Activated CD4-positive, alpha-beta T cell treated with anti-CD3 and anti-CD28 coated beads for 36 hours (primary cell): Measurements from ENCODE around the gene CCDC71L. TPM values are rescaled to one million over a fixed set of nuclear protein-coding genes. Genes with fewer than 3 reads are reported as not detected.

Source experiments
- ATAC-seq: fragments of 200-7000 bp; cut with Tn5 transposase; one replicate; pipeline ENCODE4 v1.10.0; 2021; ENCODE audit warnings: mild to moderate bottlenecking, moderate library complexity
- CTCF ChIA-PET: fragments of 350-600 bp; sonication (Branson Sonifier 250); formaldehyde crosslinking; loops from one replicate; lab custom pipeline; 2021; ENCODE audit warnings: antibody characterized with exemption; lab: Charles Lee
- POLR2A ChIA-PET: fragments of 350-600 bp; sonication (Branson Sonifier 250); formaldehyde crosslinking; loops from one replicate; lab custom pipeline; 2021; ENCODE audit warnings: antibody characterized with exemption, inconsistent platforms; lab: Charles Lee
- DNase-seq: peaks from one replicate; pipeline ENCODE4 v3.0.0-alpha.2; 2020
- H3K27ac Mint-ChIP-seq: one replicate; pipeline ENCODE4 v1.8.0; 2021; ENCODE audit warnings: mixed read lengths
- H3K27me3 Mint-ChIP-seq: one replicate; pipeline ENCODE4 v1.8.0; 2021; ENCODE audit warnings: mixed read lengths
- H3K36me3 Mint-ChIP-seq: one replicate; pipeline ENCODE4 v1.8.0; 2021; ENCODE audit warnings: low read depth, mixed read lengths
- H3K4me1 Mint-ChIP-seq: one replicate; pipeline ENCODE4 v1.8.0; 2021; ENCODE audit warnings: mixed read lengths
- H3K4me3 Mint-ChIP-seq: one replicate; pipeline ENCODE4 v1.8.0; 2021; ENCODE audit warnings: mild to moderate bottlenecking, moderate library complexity, mixed read lengths
- H3K9me3 Mint-ChIP-seq: one replicate; pipeline ENCODE4 v1.8.0; 2021; ENCODE audit warnings: low read depth, mixed read lengths
- intact Hi-C, 2 experiments: fragments of 100-400 bp; cut with DNase I in 1 of 2; cut with micrococcal nuclease in 1 of 2; formaldehyde crosslinking; loops; one replicate each; pipeline versions ENCODE4 v1.14.2 to v1.15.1; 2022 to 2024; cut with DNase I, micrococcal nuclease
- total RNA-seq, 2 experiments: library from RNA; stranded (reverse); gene quantifications; one replicate each; pipeline ENCODE4 v1.2.3, GENCODE V29; 2021

CCDC71L gene
- total RNA-seq, 2 experiments from 2014 or later, result 16.0 to 18.6 TPM

GRCh38 chr7:106640368-106641141, 20.4 kb downstream of the CCDC71L start:
- Mint-ChIP-seq H3K36me3 (no peaks in the 10 kb centered on the region), H3K27me3 (peaks cover 3% of the 10 kb centered on the region), H3K4me3 (no peak overlapping the region), H3K27ac (no peak overlapping the region), H3K4me1 (no peaks in the 10 kb centered on the region), H3K9me3 (no peaks in the 10 kb centered on the region)
- intact Hi-C loops, result no loop called here
- ChIA-PET CTCF (interaction anchor here (0.6 to 1.7 kb wide), 7 partner anchors 12 to 146 kb away, joined by 3 to 4 read pairs (median 3); no protein-coding TSS in a partner anchor), POLR2A (no interaction called here)
- DNase-seq, result no peak
- ATAC-seq, result no peak

- Mint-ChIP-seq H3K27ac (no peak overlapping the region), H3K4me3 (no peak overlapping the region), H3K27me3 (peaks cover 8% of the 10 kb centered on the region), H3K4me1 (no peaks in the 10 kb centered on the region), H3K36me3 (no peaks in the 10 kb centered on the region), H3K9me3 (no peaks in the 10 kb centered on the region)
- DNase-seq (no peak), ATAC-seq (no peak)
- POLR2A ChIA-PET, result no interaction called here
- intact Hi-C loops, result no loop called here
- CTCF ChIA-PET, result interaction anchor here (0.6 to 1.7 kb wide), 6 partner anchors 12 to 177 kb away, joined by 3 to 4 read pairs (median 4); no protein-coding TSS in a partner anchor
Measured at GRCh38 chr7:106639476-106640334, 21.3 kb downstream of the CCDC71L start.

- ATAC-seq (no peak), DNase-seq (no peak)
- Mint-ChIP-seq H3K27ac (no peak overlapping the region), H3K36me3 (no peaks in the 10 kb centered on the region), H3K4me3 (no peak overlapping the region), H3K27me3 (peaks cover 10% of the 10 kb centered on the region), H3K4me1 (no peaks in the 10 kb centered on the region), H3K9me3 (no peaks in the 10 kb centered on the region)
- intact Hi-C loops, result no loop called here
- POLR2A ChIA-PET, result no interaction called here
- CTCF ChIA-PET, result no interaction called here
Measured at GRCh38 chr7:106635411-106635810, 25.5 kb downstream of the CCDC71L start.

- Mint-ChIP-seq H3K4me1 (no peaks in the 10 kb centered on the region), H3K27ac (no peak overlapping the region), H3K4me3 (no peak overlapping the region), H3K27me3 (peaks cover 10% of the 10 kb centered on the region), H3K9me3 (no peaks in the 10 kb centered on the region), H3K36me3 (no peaks in the 10 kb centered on the region)
- intact Hi-C loops, result no loop called here
- POLR2A ChIA-PET, result no interaction called here
- DNase-seq (no peak), ATAC-seq (no peak)
- CTCF ChIA-PET, result no interaction called here
Measured at GRCh38 chr7:106634958-106635357, 26.0 kb downstream of the CCDC71L start.

GRCh38 chr7:106630648-106631047, 30.3 kb downstream of the CCDC71L start:
- CTCF ChIA-PET, result no interaction called here
- Mint-ChIP-seq H3K4me1 (no peaks in the 10 kb centered on the region), H3K9me3 (no peaks in the 10 kb centered on the region), H3K4me3 (no peak overlapping the region), H3K36me3 (no peaks in the 10 kb centered on the region), H3K27ac (no peak overlapping the region), H3K27me3 (peaks cover 7% of the 10 kb centered on the region)
- DNase-seq (no peak), ATAC-seq (no peak)
- intact Hi-C loops, result no loop called here
- POLR2A ChIA-PET, result no interaction called here

- no peaks in the 10 kb centered on the region for H3K9me3 Mint-ChIP-seq
- H3K36me3 Mint-ChIP-seq, result no peaks in the 10 kb centered on the region
- no peak for DNase-seq
- H3K27ac Mint-ChIP-seq, result no peak overlapping the region
- intact Hi-C loops, result no loop called here
- no peak for ATAC-seq
- ChIA-PET CTCF (interaction anchor here (0.7 to 0.9 kb wide), 3 partner anchors 11 to 31 kb away, joined by 3 to 5 read pairs (median 3); partner anchors contain the start of gene CCDC71L), POLR2A (no interaction called here)
- H3K4me3 Mint-ChIP-seq, result no peak overlapping the region
- H3K4me1 Mint-ChIP-seq, result no peaks in the 10 kb centered on the region
- peaks cover 1% of the 10 kb centered on the region for H3K27me3 Mint-ChIP-seq
Measured at GRCh38 chr7:106629516-106629915, 31.4 kb downstream of the CCDC71L start.

- DNase-seq, result no peak
- no peaks in the 10 kb centered on the region for H3K36me3 Mint-ChIP-seq
- POLR2A ChIA-PET, result no interaction called here
- H3K27me3 Mint-ChIP-seq, result no peaks in the 10 kb centered on the region
- no peak overlapping the region for H3K4me3 Mint-ChIP-seq
- intact Hi-C loops, result no loop called here
- no peak overlapping the region for H3K27ac Mint-ChIP-seq
- no peak for ATAC-seq
- H3K9me3 Mint-ChIP-seq, result peaks cover 4% of the 10 kb centered on the region
- CTCF ChIA-PET, result no interaction called here
- H3K4me1 Mint-ChIP-seq, result no peaks in the 10 kb centered on the region
Measured at GRCh38 chr7:106626376-106627164, 34.4 kb downstream of the CCDC71L start.

- H3K4me3 Mint-ChIP-seq, result no peak overlapping the region
- ATAC-seq, result no peak
- H3K36me3 Mint-ChIP-seq, result no peaks in the 10 kb centered on the region
- intact Hi-C loops, result no loop called here
- H3K27ac Mint-ChIP-seq, result no peak overlapping the region
- no peaks in the 10 kb centered on the region for H3K4me1 Mint-ChIP-seq
- ChIA-PET POLR2A (no interaction called here), CTCF (no interaction called here)
- no peaks in the 10 kb centered on the region for H3K27me3 Mint-ChIP-seq
- no peak for DNase-seq
- H3K9me3 Mint-ChIP-seq, result peaks cover 7% of the 10 kb centered on the region
Measured at GRCh38 chr7:106625678-106626301, 35.2 kb downstream of the CCDC71L start.

GRCh38 chr7:106623853-106624252, 37.1 kb downstream of the CCDC71L start:
- Mint-ChIP-seq H3K4me3 (no peak overlapping the region), H3K36me3 (no peaks in the 10 kb centered on the region), H3K9me3 (peaks cover 7% of the 10 kb centered on the region), H3K4me1 (no peaks in the 10 kb centered on the region), H3K27ac (no peak overlapping the region), H3K27me3 (peaks cover 5% of the 10 kb centered on the region)
- ChIA-PET POLR2A (no interaction called here), CTCF (no interaction called here)
- intact Hi-C loops, result no loop called here
- ATAC-seq (no peak), DNase-seq (no peak)

- H3K27me3 Mint-ChIP-seq, result peaks cover 5% of the 10 kb centered on the region
- no peak overlapping the region for H3K27ac Mint-ChIP-seq
- ChIA-PET POLR2A (no interaction called here), CTCF (no interaction called here)
- no peaks in the 10 kb centered on the region for H3K4me1 Mint-ChIP-seq
- no peak overlapping the region for H3K4me3 Mint-ChIP-seq
- peaks cover 7% of the 10 kb centered on the region for H3K9me3 Mint-ChIP-seq
- intact Hi-C loops, result no loop called here
- no peaks in the 10 kb centered on the region for H3K36me3 Mint-ChIP-seq
- DNase-seq (no peak), ATAC-seq (no peak)
Measured at GRCh38 chr7:106623315-106623660, 37.7 kb downstream of the CCDC71L start.
